HG02763 (cell line): Measurements from ENCODE around the gene EIF2AK3.
"Not testable (repeated sequence)": the region's sequence is repeated elsewhere in the genome, so short reads cannot be mapped to it uniquely, and the experiment has no call there.

Source experiments
- ATAC-seq: cut with Tn5 transposase; IDR thresholded peaks from one replicate; pipeline ENCODE4 v1.9.1; 2021; ENCODE audit warnings: mild to moderate bottlenecking, moderate library complexity; ENCODE audit not compliant: unreplicated experiment

EIF2AK3 gene

GRCh38 chr2:88599527-88599926, 27.7 kb downstream of the EIF2AK3 start:
- no peak for ATAC-seq

- no peak for ATAC-seq
These were observed 30.1 kb downstream of the EIF2AK3 start for GRCh38 chr2:88597168-88597567.

GRCh38 chr2:88596141-88596830, 31.0 kb downstream of the EIF2AK3 start:
- no peak for ATAC-seq

- no peak for ATAC-seq
These were observed 35.6 kb downstream of the EIF2AK3 start for GRCh38 chr2:88591698-88592097.

GRCh38 chr2:88590998-88591613, 36.2 kb downstream of the EIF2AK3 start:
- ATAC-seq = no peak

- no peak for ATAC-seq
These were observed 41.3 kb downstream of the EIF2AK3 start for GRCh38 chr2:88585969-88586368.

GRCh38 chr2:88582030-88582429, 45.2 kb downstream of the EIF2AK3 start:
- no peak for ATAC-seq

GRCh38 chr2:88580088-88580487, 47.2 kb downstream of the EIF2AK3 start:
- no peak for ATAC-seq

GRCh38 chr2:88575630-88576029, 51.6 kb downstream of the EIF2AK3 start:
- no peak for ATAC-seq

- no peak for ATAC-seq
These were observed 52.2 kb downstream of the EIF2AK3 start for GRCh38 chr2:88575051-88575450.

- peak; percentile 71 for ATAC-seq
These were observed 52.8 kb downstream of the EIF2AK3 start for GRCh38 chr2:88574445-88574844.

GRCh38 chr2:88568179-88568578, 59.1 kb downstream of the EIF2AK3 start:
- ATAC-seq = no peak

GRCh38 chr2:88564402-88564801, 62.9 kb downstream of the EIF2AK3 start:
- no peak for ATAC-seq

GRCh38 chr2:88563129-88563528, 64.1 kb downstream of the EIF2AK3 start:
- ATAC-seq = no peak

GRCh38 chr2:88561646-88562388, 65.4 kb downstream of the EIF2AK3 start:
- ATAC-seq = peak; percentile 52

- no peak for ATAC-seq
These were observed 66.5 kb downstream of the EIF2AK3 start for GRCh38 chr2:88560619-88561307.

- no peak for ATAC-seq
These were observed 70.0 kb downstream of the EIF2AK3 start for GRCh38 chr2:88557290-88557689.

GRCh38 chr2:88556026-88556425, 71.2 kb downstream of the EIF2AK3 start:
- ATAC-seq = no peak

- no peak for ATAC-seq
These were observed 73.1 kb downstream of the EIF2AK3 start for GRCh38 chr2:88554189-88554588.

- ATAC-seq = no peak
These were observed 77.5 kb downstream of the EIF2AK3 start for GRCh38 chr2:88549616-88550292.

GRCh38 chr2:88546291-88546690, 81.0 kb downstream of the EIF2AK3 start:
- ATAC-seq = not testable (repeated sequence)
